Measurements from ENCODE around the gene CCNJ. TPM values are rescaled to one million over a fixed set of nuclear protein-coding genes. Genes with fewer than 3 reads are reported as not detected.

Gene CCNJ
- polyA plus RNA-seq, 1 of the 3 experiments (the other 2 are of a cell fraction) = 4.3 TPM

DNA sequence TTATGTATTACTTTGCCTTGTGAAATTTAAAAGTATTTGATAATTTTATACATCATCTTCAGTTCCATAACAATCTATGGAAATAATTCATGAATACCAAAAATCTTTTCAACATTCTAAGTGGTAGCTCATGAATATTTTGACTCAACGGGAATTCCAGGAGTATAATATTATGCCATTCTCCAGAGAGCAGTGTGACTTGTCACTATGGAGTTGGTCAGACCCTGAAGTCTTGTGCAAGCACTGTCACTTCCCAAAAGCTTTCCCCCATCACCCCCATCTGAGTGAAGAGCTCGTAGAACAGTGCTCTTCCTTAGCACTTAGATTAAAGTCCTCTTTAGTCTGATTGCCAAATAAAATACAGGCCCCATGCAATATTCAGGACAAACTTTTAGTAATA, 29.4 kb upstream of the CCNJ start:
- Histone ChIP-seq H4K20me1 (ENCODE audit: insufficient read depth) (no peaks in the 10 kb centered on the region), H3K27me3 (ENCODE audit: insufficient read depth) (no peaks in the 10 kb centered on the region), H2AFZ (ENCODE audit: low read depth) (no peak overlapping the region), H3F3A (replicated peaks; ENCODE audit: insufficient read depth) (no peaks in the 10 kb centered on the region), H3K9me3 (no peaks in the 10 kb centered on the region), H3K36me3 (replicated peaks in 1 of 2; ENCODE audit: control insufficient read depth in 1 of 2, insufficient read depth in 2 of 2, low read length in 1 of 2) (no peaks in the 10 kb centered on the region), H3K79me2 (ENCODE audit: insufficient read depth) (no peaks in the 10 kb centered on the region), H3K4me2 (no peak overlapping the region), H3K4me3 (ENCODE audit: low read depth in 2 of 2, low read length in 1 of 2) (no peak overlapping the region), H3K27ac (ENCODE audit: low read depth in 2 of 2, low read length in 1 of 2) (no peak overlapping the region), H3K9me2 (no peaks in the 10 kb centered on the region), H3K4me1 (ENCODE audit: control insufficient read depth in 1 of 2, insufficient read depth in 2 of 2, low read depth in 1 of 2, low read length in 1 of 2) (no peaks in the 10 kb centered on the region), H3K9ac (no peak overlapping the region)
- TF ChIP-seq FOXJ3 (CRISPR knock-in tag; IDR thresholded peaks at IDR 0.05) (no peak), EP300 (IDR thresholded peaks at IDR 0.05; ENCODE audit: borderline replicate concordance in 1 of 2, low read depth in 1 of 2, low read length in 1 of 2) (no peak), MEF2A (IDR thresholded peaks at IDR 0.05; ENCODE audit: borderline replicate concordance, low read depth) (no peak), SIN3A (IDR thresholded peaks at IDR 0.05; ENCODE audit: borderline replicate concordance, low read depth, low read length) (no peak), TEAD4 (IDR thresholded peaks at IDR 0.05; ENCODE audit: borderline replicate concordance, insufficient read depth) (no peak), FOXM1 (IDR thresholded peaks at IDR 0.05; ENCODE audit: low read depth) (no peak), NRF1 (IDR thresholded peaks at IDR 0.05; ENCODE audit: low read depth, low read length) (no peak), EZH2phosphoT487 (IDR thresholded peaks at IDR 0.05; ENCODE audit: borderline replicate concordance, low read depth) (no peak)
- TF ChIP-seq, protein P1, sequence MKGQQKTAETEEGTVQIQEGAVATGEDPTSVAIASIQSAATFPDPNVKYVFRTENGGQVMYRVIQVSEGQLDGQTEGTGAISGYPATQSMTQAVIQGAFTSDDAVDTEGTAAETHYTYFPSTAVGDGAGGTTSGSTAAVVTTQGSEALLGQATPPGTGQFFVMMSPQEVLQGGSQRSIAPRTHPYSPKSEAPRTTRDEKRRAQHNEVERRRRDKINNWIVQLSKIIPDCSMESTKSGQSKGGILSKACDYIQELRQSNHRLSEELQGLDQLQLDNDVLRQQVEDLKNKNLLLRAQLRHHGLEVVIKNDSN (IDR thresholded peaks at IDR 0.05; ENCODE audit: borderline replicate concordance, low read depth) = no peak
- TF ChIP-seq, protein P2, sequence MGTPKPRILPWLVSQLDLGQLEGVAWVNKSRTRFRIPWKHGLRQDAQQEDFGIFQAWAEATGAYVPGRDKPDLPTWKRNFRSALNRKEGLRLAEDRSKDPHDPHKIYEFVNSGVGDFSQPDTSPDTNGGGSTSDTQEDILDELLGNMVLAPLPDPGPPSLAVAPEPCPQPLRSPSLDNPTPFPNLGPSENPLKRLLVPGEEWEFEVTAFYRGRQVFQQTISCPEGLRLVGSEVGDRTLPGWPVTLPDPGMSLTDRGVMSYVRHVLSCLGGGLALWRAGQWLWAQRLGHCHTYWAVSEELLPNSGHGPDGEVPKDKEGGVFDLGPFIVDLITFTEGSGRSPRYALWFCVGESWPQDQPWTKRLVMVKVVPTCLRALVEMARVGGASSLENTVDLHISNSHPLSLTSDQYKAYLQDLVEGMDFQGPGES (IDR thresholded peaks at IDR 0.05; ENCODE audit: low read depth, low read length) = no peak
- TF ChIP-seq, protein P3, sequence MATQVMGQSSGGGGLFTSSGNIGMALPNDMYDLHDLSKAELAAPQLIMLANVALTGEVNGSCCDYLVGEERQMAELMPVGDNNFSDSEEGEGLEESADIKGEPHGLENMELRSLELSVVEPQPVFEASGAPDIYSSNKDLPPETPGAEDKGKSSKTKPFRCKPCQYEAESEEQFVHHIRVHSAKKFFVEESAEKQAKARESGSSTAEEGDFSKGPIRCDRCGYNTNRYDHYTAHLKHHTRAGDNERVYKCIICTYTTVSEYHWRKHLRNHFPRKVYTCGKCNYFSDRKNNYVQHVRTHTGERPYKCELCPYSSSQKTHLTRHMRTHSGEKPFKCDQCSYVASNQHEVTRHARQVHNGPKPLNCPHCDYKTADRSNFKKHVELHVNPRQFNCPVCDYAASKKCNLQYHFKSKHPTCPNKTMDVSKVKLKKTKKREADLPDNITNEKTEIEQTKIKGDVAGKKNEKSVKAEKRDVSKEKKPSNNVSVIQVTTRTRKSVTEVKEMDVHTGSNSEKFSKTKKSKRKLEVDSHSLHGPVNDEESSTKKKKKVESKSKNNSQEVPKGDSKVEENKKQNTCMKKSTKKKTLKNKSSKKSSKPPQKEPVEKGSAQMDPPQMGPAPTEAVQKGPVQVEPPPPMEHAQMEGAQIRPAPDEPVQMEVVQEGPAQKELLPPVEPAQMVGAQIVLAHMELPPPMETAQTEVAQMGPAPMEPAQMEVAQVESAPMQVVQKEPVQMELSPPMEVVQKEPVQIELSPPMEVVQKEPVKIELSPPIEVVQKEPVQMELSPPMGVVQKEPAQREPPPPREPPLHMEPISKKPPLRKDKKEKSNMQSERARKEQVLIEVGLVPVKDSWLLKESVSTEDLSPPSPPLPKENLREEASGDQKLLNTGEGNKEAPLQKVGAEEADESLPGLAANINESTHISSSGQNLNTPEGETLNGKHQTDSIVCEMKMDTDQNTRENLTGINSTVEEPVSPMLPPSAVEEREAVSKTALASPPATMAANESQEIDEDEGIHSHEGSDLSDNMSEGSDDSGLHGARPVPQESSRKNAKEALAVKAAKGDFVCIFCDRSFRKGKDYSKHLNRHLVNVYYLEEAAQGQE (IDR thresholded peaks at IDR 0.05; ENCODE audit: low read depth, low read length) = no peak
- WGBS (ENCODE audit: low lambda C conversion rate) = 29% methylated on average over 2 of the region's 2 CpGs
- CTCF ChIA-PET = interaction anchor here (0.7 to 6.9 kb wide), 3 partner anchors 15 to 361 kb away, joined by 3 to 112 read pairs (median 3); no protein-coding TSS in a partner anchor
- POLR2A ChIA-PET = no interaction called here
- no peak for DNase-seq

Measured in SK-N-SH (cell line).